Dermis lymphatic vessel endothelial cell (primary cell): ENCODE results near the gene ZNF593OS. TPM values are rescaled to one million over a fixed set of nuclear protein-coding genes. Genes with fewer than 3 reads are reported as not detected.

Experiments used
- total RNA-seq: library from RNA; depleted of rRNA; stranded (reverse); fragments of >200 nt; gene quantifications from 2 replicates; pipeline ENCODE4 v1.2.1, GENCODE V29; 2014

Gene ZNF593OS
- total RNA-seq, result 0.11 TPM in 1 of 2 replicates, not detected in the other

DNA sequence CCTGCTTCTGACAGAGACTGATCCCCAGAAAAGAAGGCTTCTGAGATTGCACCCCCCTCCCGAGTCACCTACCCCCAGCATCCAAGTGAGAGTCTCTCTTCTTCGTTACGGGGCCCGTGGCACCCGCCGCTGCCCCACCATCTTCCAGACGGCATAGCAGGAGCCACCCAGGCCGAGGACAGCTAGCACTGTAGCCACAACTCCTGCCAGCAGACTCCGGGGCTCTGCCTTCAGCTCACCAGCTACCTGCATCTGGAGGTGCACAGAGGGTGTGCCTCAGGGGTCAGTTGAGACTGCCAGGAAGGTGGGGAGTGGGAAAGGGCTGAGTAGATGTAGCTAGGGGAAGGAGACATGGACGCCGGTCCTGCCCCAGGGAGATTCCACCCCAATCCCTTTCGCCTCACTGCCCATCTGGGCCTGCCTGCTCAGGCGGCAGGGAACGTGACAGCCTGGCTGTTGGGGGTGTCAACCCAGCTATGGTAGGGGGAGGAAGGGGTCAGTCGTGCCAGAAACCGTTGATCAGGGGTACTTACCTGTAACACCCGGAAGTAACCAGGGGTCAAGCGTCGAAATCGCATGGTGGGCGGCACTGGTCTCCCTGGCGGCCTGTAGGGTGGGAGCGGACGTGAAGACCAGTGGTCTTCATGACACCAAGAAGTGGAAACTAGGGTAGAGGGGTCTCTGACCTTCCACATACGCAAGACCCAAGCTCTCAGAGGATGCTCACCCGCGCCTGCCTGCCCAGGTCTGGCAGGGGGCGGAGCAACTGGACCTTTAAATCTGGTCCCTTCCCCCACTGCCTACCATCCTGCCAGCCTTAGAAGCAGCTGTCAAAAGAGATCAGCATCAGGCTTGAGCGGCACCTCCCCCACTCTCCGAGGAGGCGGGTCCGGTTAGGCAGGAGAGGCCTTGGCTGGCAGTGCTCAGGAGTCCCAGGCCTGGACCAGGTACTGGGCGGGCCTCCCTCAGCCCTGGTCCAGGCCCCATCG lies at the start of gene ZNF593OS:
Gene ZNF593OS, minus strand, starts transcription at position 749 of the 989 bp plus-strand sequence. Its CDS starts 171 bp downstream, at position 578.

DNA sequence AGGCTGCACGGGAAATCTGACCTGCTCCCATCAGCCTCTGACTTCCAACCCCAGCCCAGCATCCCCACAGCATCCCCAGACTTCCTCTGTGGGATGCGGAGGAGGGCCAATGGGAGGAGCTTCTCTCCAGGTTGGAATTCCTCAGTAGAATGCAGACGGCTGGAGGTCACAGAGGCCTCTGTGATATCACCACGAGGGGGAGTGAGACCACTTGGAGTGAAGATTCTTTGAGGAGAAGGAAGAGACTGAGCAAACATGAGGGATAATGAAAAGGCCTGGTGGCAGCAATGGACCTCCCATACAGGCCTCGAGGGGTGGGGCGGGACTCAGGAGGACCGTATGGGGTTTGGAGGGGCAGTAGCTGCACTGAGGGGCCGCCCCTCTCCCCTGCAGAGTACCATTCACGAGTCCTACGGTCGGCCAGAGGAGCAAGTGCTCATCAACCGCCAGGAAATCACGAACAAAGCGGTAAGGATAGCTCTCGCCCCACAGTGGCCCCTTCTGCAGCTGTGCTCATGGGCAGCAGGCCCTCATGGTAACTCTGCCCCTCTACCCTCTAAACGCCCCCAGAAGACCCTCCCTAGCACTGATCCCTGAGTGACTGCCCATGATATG lies 18.8 kb upstream of the ZNF593OS start, which contains the start of gene CATSPER4:
Gene CATSPER4, plus strand, starts transcription at position 230 of the 615 bp plus-strand sequence. Its CDS starts 26 bp downstream, at position 256.

DNA sequence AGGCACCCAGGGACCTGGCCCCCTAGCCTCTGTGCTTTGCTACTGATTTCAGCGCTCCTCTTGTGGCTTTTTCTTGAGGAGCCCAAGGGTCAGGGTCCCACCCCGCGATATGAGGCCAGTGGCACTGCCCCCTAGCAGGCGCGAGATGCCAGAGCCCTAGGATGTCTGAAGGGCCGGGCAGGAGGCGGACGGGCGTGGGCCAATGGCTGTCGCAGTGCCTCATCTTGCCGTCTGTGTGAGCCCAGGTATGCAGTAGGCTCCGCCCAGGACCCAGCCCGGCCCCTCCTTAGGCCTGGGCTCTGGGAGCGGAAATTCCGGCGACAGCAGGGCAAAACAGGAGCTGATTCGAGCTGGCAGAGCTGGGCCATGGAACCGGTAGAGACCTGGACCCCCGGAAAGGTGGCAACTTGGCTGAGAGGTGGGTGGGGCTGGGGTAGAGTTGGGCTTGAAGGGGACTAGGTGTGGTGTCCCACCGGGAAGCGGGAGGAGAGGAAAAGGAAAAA lies 5.6 kb upstream of the ZNF593OS start, which contains the start of gene CNKSR1:
Gene CNKSR1, plus strand, starts transcription at position 310 of the 503 bp plus-strand sequence. Its CDS starts 57 bp downstream, at position 367.

DNA sequence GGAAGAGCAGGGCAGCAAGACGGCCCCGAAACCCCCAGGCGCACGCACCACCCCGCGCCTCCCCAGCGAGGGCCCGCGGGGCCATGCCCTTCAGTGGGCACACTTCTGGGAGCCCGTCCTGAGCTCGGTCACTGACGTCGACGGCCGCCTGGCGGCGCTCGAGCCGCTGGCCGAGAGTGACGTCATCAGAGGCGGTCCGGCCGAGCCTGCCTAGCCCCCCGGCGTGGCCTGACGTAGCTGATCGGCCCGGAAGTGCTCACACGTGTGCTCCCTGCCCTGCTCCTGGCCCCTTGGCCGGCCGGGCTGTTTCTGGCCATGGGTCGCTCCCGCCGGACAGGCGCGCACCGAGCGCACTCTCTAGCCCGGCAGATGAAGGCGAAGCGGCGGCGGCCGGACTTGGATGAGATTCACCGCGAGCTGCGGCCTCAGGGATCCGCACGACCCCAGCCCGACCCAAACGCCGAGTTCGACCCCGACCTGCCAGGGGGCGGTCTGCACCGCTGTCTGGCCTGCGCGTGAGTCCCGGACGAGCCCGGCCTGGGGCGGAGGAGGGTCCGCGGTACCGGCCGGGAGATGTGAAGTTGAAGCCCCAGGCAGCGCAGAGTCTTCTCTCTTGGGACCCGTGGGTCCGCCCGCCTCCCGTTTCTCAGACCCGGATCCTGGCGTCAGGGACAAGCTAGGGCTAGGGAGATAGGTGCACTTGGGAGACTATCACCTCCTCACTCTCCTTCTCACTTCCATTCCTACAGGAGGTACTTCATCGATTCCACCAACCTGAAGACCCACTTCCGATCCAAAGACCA lies 1.8 kb downstream of the ZNF593OS start, which contains the start of gene ZNF593:
Gene ZNF593, plus strand, starts transcription at position 240 of the 803 bp plus-strand sequence. Its CDS starts 76 bp downstream, at position 316.

DNA sequence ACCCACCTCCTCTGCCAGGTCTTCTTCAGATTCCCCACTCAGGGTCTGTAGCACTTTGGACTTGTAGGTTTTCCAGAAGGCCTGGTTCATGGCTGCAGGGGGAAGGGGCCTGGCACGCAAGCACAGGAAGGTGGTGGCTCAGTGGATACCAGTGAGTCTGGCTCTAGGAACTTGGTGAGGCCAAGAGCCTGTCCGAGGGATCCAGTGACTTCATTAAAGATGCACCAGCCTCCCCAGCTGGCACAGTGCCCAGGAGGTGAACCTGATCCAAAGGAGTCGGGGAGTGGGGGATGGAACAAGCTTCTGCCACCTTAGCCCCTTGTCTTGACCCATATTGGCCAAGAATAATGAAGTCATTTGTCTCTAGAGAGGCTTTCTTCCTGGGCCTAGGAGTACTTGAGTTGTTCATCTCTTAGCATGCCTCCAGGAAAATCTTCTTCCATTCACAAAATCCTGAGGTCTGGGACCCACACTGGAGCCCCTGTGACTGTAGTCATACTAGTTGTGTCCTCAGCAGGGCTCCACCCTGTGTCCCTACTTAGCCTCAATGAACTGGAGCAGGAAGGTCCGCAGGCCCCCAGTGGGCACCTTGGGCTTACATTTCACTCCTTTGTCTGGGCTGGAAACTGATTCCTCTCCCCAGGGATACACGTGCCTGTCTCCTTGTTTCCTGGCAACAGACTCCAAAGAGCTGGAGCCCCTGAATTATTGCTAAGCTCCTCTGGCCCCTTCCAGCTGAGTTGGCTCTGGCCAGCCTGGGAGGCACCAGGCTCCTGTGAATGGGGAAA lies 3.0 kb downstream of the ZNF593OS start, which contains the start of gene C1orf232:
Gene C1orf232, minus strand, starts transcription at position 554 of the 788 bp plus-strand sequence. Its CDS starts 464 bp downstream, at position 90.

DNA sequence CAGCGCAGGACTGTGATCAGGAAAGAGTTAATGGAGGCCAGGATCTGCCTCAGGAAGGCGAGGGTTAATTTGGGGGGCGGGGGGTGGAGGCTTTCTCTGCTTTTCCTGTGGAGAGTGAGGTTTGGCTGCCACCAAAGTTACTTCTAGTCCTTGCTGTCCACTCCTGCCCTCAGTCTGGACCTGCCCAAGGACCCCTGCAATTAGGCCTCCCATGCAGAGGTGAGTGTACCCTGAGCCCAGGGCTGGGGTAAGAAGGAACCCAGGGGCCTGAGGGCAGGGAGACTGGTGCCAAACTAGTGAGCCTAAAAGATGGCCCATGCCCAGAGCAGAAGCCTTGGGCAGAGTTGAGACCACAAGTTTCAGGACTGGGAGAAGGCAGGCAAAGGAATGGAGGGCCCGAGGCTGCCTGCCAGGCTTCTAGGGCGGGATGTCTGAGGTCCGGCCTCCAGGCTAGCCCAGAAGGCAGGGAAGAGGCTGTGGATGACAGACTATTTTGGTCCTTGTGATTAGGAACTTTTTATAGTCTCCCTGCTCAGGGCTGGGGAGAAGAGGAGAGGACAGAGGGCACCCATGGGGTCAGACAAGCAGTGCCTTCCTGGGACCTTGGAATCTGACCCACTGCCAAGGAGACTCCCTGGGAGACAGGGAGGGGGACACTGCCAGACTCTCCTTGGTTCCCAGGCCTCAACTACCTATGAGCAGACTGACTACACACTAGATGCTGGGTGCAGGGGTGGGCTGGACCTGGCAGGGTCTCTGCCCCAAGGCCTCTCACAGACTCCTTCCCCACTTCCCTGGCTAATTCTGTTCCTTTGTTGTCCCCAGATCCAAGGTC lies 12.5 kb downstream of the ZNF593OS start, which contains the start of gene FAM110D:
Gene FAM110D, plus strand, starts transcription at position 172 of the 835 bp plus-strand sequence. CDS start 2,213 bp downstream, outside the sequence.

Other genes starting within 250 kb of the ZNF593OS start
- 8.3 and 13.9 TPM in 2 replicates for gene PAFAH2, start 173.8 kb downstream of the ZNF593OS start, total RNA-seq
- gene EXTL1, start 150.1 kb downstream of the ZNF593OS start, total RNA-seq, result not detected in 2 replicates
- gene SLC30A2, start 125.7 kb downstream of the ZNF593OS start, total RNA-seq, result not detected in 2 replicates
- under 0.01 TPM in 1 of 2 replicates, not detected in the other for gene TRIM63, start 104.2 kb downstream of the ZNF593OS start, total RNA-seq
- 5.9 and 7.4 TPM in 2 replicates for gene PDIK1L, start 60.0 kb downstream of the ZNF593OS start, total RNA-seq
- gene FAM110D, start 12.8 kb downstream of the ZNF593OS start, total RNA-seq, result 5.5 and 6.3 TPM in 2 replicates
- not detected in 2 replicates for gene C1orf232, start 2.9 kb downstream of the ZNF593OS start, total RNA-seq
- 17.2 and 21.5 TPM in 2 replicates for gene ZNF593, start 1.9 kb downstream of the ZNF593OS start, total RNA-seq
- gene CNKSR1, start 5.7 kb upstream of the ZNF593OS start, total RNA-seq, result not detected in 2 replicates
- gene CATSPER4, start 18.8 kb upstream of the ZNF593OS start, total RNA-seq, result not detected in 2 replicates
- 4.4 and 4.9 TPM in 2 replicates for gene CEP85, start 62.4 kb upstream of the ZNF593OS start, total RNA-seq
- 12.2 and 18.2 TPM in 2 replicates for gene SH3BGRL3, start 108.3 kb upstream of the ZNF593OS start, total RNA-seq
- 1.2 and 1.7 TPM in 2 replicates for gene UBXN11, start 134.8 kb upstream of the ZNF593OS start, total RNA-seq
- gene CD52, start 146.1 kb upstream of the ZNF593OS start, total RNA-seq, result not detected in 2 replicates
- gene CRYBG2, start 182.3 kb upstream of the ZNF593OS start, total RNA-seq, result 0.26 and 0.33 TPM in 2 replicates
- not detected in 2 replicates for gene ZNF683, start 200.9 kb upstream of the ZNF593OS start, total RNA-seq
- not detected in 2 replicates for gene LIN28A, start 239.0 kb upstream of the ZNF593OS start, total RNA-seq